Activated CD8-positive, alpha-beta T cell treated with anti-CD3 and anti-CD28 coated beads for 36 hours (primary cell): ENCODE measurements around the gene ARRB1. TPM values are rescaled to one million over a fixed set of nuclear protein-coding genes. Genes with fewer than 3 reads are reported as not detected.

ENCODE experiments used
- ATAC-seq: fragments of 200-7000 bp; cut with Tn5 transposase; one replicate; pipeline ENCODE4 v1.10.0; 2021; ENCODE audit warnings: mild to moderate bottlenecking, moderate library complexity
- CTCF ChIA-PET: fragments of 350-600 bp; sonication (Branson Sonifier 250); formaldehyde crosslinking; loops from one replicate; lab custom pipeline; 2021; ENCODE audit warnings: antibody characterized with exemption; lab: Charles Lee
- POLR2A ChIA-PET: fragments of 350-600 bp; sonication (Branson Sonifier 250); formaldehyde crosslinking; loops from one replicate; lab custom pipeline; 2021; ENCODE audit warnings: antibody characterized with exemption; lab: Charles Lee
- DNase-seq: peaks from one replicate; pipeline ENCODE4 v3.0.0-alpha.2; 2020
- H3K27ac Mint-ChIP-seq: one replicate; pipeline ENCODE4 v1.8.0; 2021; ENCODE audit warnings: mild to moderate bottlenecking, mixed read lengths
- H3K27me3 Mint-ChIP-seq: one replicate; pipeline ENCODE4 v1.8.0; 2021; ENCODE audit warnings: mixed read lengths
- H3K36me3 Mint-ChIP-seq: one replicate; pipeline ENCODE4 v1.8.0; 2021; ENCODE audit warnings: low read depth, mixed read lengths
- H3K4me1 Mint-ChIP-seq: one replicate; pipeline ENCODE4 v1.8.0; 2021; ENCODE audit warnings: low read depth, mixed read lengths
- H3K4me3 Mint-ChIP-seq: one replicate; pipeline ENCODE4 v1.8.0; 2021; ENCODE audit warnings: mild to moderate bottlenecking, moderate library complexity, mixed read lengths
- H3K9me3 Mint-ChIP-seq: one replicate; pipeline ENCODE4 v1.8.0; 2021; ENCODE audit warnings: mixed read lengths
- CTCF ChIP-seq: fragments of 200-600 bp; IDR thresholded peaks from one replicate; pipeline ENCODE4 v1.8.0; 2022; ENCODE audit warnings: antibody characterized with exemption, mild to moderate bottlenecking
- intact Hi-C: fragments of 100-400 bp; cut with micrococcal nuclease; formaldehyde crosslinking; loops from one replicate; pipeline ENCODE4 v1.10.0; 2022
- total RNA-seq, 2 experiments: library from RNA; stranded (reverse); gene quantifications; one replicate each; pipeline ENCODE4 v1.2.3, GENCODE V29; 2021

ARRB1 gene
- total RNA-seq, 2 experiments from 2014 or later, result 16.2 to 18.8 TPM

GRCh38 chr11:75261902-75262361, 89.5 kb downstream of the ARRB1 start:
- ATAC-seq, result no peak
- ChIA-PET CTCF (interaction anchor here (1.5 to 3.8 kb wide), 7 partner anchors 9 to 264 kb away, joined by 3 to 20 read pairs (median 10); partner anchors contain the start of genes GDPD5 and TPBGL), POLR2A (interaction anchor here (0.9 to 1.7 kb wide), 4 partner anchors 10 to 250 kb away, joined by 3 to 4 read pairs (median 4); no protein-coding TSS in a partner anchor)
- intact Hi-C loops, result no loop called here
- no peak for TF ChIP-seq CTCF
- H3K36me3 Mint-ChIP-seq, result no peaks in the 10 kb centered on the region
- H3K9me3 Mint-ChIP-seq, result no peaks in the 10 kb centered on the region
- H3K4me3 Mint-ChIP-seq, result no peak overlapping the region
- H3K27me3 Mint-ChIP-seq, result no peaks in the 10 kb centered on the region
- peaks cover 41% of the 10 kb centered on the region for H3K4me1 Mint-ChIP-seq
- no peak overlapping the region for H3K27ac Mint-ChIP-seq
- DNase-seq, result no peak

GRCh38 chr11:75260396-75261170, 90.9 kb downstream of the ARRB1 start:
- Mint-ChIP-seq H3K9me3 (no peaks in the 10 kb centered on the region), H3K4me1 (peaks cover 37% of the 10 kb centered on the region), H3K4me3 (no peak overlapping the region), H3K27me3 (no peaks in the 10 kb centered on the region), H3K27ac (no peak overlapping the region), H3K36me3 (no peaks in the 10 kb centered on the region)
- ChIA-PET POLR2A (interaction anchor here (0.5 to 1.5 kb wide), 5 partner anchors 8 to 112 kb away, joined by 3 to 4 read pairs (median 3); no protein-coding TSS in a partner anchor), CTCF (interaction anchor here (1.0 to 3.8 kb wide), 8 partner anchors 9 to 265 kb away, joined by 3 to 20 read pairs (median 6); partner anchors contain the start of genes GDPD5 and TPBGL)
- no peak for ATAC-seq
- DNase-seq, result no peak
- intact Hi-C loops, result no loop called here
- TF ChIP-seq CTCF, result no peak

- no peak for ATAC-seq
- no peaks in the 10 kb centered on the region for H3K9me3 Mint-ChIP-seq
- no peak for TF ChIP-seq CTCF
- H3K36me3 Mint-ChIP-seq, result no peaks in the 10 kb centered on the region
- intact Hi-C loops, result no loop called here
- ChIA-PET POLR2A (no interaction called here), CTCF (interaction anchor here (1.3 to 2.3 kb wide), 3 partner anchors 13 to 114 kb away, joined by 4 to 12 read pairs (median 8); partner anchors contain the start of gene TPBGL)
- H3K4me1 Mint-ChIP-seq, result no peaks in the 10 kb centered on the region
- no peaks in the 10 kb centered on the region for H3K27me3 Mint-ChIP-seq
- H3K27ac Mint-ChIP-seq, result no peak overlapping the region
- no peak overlapping the region for H3K4me3 Mint-ChIP-seq
- no peak for DNase-seq
These were observed 97.1 kb downstream of the ARRB1 start for GRCh38 chr11:75254326-75254725.

- intact Hi-C loops, result loop anchor here (2.0 to 5.0 kb wide), 3 partner anchors 109 to 322 kb away; no protein-coding TSS in a partner anchor
- no peak overlapping the region for H3K27ac Mint-ChIP-seq
- no peak for TF ChIP-seq CTCF
- ATAC-seq, result no peak
- H3K4me3 Mint-ChIP-seq, result no peak overlapping the region
- H3K9me3 Mint-ChIP-seq, result no peaks in the 10 kb centered on the region
- H3K27me3 Mint-ChIP-seq, result no peaks in the 10 kb centered on the region
- DNase-seq, result no peak
- no peaks in the 10 kb centered on the region for H3K36me3 Mint-ChIP-seq
- CTCF ChIA-PET, result interaction anchor here (0.6 to 19.6 kb wide), 18 partner anchors 8 to 285 kb away, joined by 3 to 663 read pairs (median 10); partner anchors contain the start of genes SLCO2B1 and TPBGL
- H3K4me1 Mint-ChIP-seq, result no peaks in the 10 kb centered on the region
- POLR2A ChIA-PET, result interaction anchor here (1.7 to 4.0 kb wide), 2 partner anchors 8 to 12 kb away, joined by 4 to 15 read pairs; partner anchors contain the start of gene TPBGL
These were observed 101.8 kb downstream of the ARRB1 start for GRCh38 chr11:75249704-75250103.
